ENCODE measurements around the gene PLAAT1.

Gene PLAAT1

DNA sequence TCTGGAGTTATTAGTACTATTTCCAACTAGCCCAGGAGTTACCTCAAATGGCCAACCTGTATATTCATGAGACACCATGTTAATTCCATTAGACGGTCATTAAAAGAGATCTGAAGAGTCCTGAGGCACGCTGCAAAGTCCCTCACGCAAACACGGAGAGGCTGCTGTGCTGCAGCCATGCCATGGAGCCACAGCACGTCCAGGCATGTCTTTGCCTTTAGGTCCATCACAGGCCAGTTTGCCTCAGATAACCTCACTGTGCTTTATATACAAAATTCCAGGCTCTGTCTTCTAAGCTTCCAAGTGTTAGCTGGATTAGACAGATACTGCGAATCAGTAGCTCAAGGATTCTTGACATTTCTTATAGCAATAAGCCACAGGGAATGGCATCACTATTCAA, 9.8 kb upstream of the PLAAT1 start:
- no peak for TF ChIP-seq GATA3 (IDR thresholded peaks at IDR 0.05; ENCODE audit: low read depth, low read length)
- TF ChIP-seq GATA2 (IDR thresholded peaks at IDR 0.05; ENCODE audit: low read depth, low read length): no peak

DNA sequence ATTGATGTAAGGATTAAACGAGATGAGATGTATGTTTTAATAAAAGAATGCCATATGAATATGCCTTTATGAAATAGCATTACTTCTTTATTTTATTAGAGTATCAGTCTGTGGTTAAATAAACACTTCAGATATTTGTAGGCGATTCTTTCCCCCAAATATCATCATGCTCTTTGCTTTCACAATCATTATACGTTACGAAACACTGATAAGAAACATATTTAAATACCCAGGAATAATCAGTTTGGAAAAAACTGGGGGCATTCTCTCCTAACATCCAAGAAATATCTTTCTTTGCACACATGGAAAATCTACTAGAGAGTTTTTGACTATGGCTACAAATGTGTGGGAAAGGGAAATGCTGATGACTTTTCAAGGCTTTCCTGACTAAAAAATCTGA, 4.4 kb upstream of the PLAAT1 start:
- no peak for TF ChIP-seq GATA3 (IDR thresholded peaks at IDR 0.05; ENCODE audit: low read depth, low read length)
- no peak for TF ChIP-seq GATA2 (IDR thresholded peaks at IDR 0.05; ENCODE audit: low read depth, low read length)

DNA sequence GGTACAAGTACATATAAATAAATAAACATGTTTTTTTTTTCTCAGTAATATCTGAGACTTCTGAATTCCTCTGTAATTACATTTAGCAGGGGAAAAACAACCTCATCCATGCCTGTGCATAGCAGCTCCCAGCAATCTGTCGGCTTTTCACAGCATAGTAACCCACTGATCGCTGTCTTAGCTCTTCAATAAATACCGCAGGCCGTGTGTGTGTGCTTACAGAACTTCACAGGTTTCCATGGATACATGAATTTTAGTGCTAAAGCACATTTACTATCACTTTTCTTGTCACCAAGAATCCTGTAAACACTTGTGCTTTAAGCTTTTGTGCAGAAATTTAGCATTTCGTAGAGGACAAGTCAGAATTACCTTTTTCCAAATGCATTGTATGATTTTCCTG, 4.0 kb upstream of the PLAAT1 start:
- TF ChIP-seq GATA3 (IDR thresholded peaks at IDR 0.05; ENCODE audit: low read depth, low read length) (no peak), GATA2 (IDR thresholded peaks at IDR 0.05; ENCODE audit: low read depth, low read length) (no peak)

DNA sequence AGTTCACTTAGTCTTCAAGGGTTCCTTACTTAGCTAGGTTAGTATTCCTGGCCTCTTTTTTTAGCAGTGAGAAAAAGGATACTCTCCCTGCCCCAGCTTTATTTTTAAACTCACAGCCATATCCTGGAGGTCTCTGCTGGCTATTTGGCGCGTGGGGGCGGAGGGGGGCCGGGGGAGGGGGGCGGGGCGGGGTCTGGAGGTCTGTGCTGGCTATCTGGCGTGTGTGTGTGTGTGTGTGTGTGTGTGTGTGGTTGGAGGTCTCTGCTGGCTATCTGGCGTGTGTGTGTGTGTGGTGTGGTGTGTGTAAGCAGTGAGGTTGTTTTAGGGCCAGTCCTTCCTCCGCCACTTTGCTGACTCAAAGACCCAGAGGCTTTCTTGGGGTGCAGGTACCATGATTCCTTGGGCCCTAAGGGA, 579 bp upstream of the PLAAT1 start:
- TF ChIP-seq GATA3 (IDR thresholded peaks at IDR 0.05; ENCODE audit: low read depth, low read length) (no peak), GATA2 (IDR thresholded peaks at IDR 0.05; ENCODE audit: low read depth, low read length) (no peak)

DNA sequence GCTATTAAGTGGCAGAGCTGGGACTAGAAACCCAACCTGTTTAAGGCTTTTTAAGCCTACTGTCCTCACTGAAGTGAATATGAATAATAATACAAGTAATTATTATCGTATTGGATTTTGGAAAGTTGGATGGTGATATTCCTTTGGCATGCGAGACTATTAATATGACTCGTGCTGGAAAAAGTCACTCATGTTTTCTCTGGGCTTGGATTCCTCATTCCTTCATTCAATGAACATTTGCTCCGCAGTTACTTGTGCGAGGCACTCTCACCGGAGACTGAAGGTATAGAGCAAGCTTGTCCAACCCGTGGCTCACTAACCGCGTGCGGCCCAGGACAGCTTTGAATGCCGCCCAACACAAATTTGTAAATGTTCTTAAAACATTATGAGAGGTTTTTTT, 694 bp downstream of the PLAAT1 start:
- TF ChIP-seq GATA2 (IDR thresholded peaks at IDR 0.05; ENCODE audit: low read depth, low read length): no peak
- TF ChIP-seq GATA3 (IDR thresholded peaks at IDR 0.05; ENCODE audit: low read depth, low read length): no peak

DNA sequence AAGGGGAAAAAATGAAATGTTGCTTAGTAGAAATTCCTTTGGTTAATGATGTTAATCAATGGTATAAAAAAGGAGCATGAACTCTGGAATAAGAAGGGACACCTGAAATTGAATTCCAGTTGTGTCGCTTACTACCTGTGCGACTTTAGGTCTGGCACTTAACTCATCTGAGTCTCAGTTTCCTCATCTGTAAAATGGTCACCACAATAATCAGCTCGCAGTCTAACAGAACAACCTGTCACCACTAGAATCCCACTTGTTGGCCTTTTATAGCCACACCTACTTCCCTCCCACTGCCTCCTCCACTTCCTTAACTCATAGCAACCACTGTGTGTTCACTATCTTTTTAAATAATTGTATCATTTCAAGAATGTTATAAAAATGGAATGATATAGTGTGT, 2.5 kb downstream of the PLAAT1 start:
- TF ChIP-seq GATA3 (IDR thresholded peaks at IDR 0.05; ENCODE audit: low read depth, low read length): no peak
- no peak for TF ChIP-seq GATA2 (IDR thresholded peaks at IDR 0.05; ENCODE audit: low read depth, low read length)

DNA sequence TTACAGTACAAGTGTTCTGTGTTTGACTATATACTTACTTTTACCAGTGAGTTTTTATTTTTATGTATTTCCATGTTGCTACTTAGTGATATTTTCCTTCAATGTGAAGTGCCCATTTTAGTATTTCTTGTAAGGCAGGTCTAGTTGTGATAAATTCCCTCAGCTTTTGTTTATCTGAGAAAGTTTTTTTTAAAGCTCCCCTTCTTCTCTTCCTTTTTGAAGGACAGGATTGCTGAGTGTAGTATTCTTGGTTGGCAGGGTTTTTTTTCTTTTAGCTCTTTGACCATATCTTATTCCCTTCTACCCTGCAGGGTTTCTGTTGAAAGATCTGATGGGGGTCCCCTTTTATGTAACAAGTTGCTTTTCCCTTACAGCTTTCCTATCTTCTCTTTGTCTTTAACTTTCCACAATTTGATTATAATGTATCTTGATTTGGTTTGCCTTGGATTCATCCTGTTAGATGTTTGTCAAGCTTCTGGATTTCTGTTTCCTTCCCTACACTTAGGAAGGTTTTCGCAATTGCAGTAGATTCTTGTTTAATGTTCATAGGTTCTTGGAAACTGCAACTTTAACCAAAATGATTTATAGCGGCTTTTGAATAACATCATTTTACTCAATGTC, 7.9 kb downstream of the PLAAT1 start:
- TF ChIP-seq GATA3 (IDR thresholded peaks at IDR 0.05; ENCODE audit: low read depth, low read length) (no peak), GATA2 (IDR thresholded peaks at IDR 0.05; ENCODE audit: low read depth, low read length) (no peak)

DNA sequence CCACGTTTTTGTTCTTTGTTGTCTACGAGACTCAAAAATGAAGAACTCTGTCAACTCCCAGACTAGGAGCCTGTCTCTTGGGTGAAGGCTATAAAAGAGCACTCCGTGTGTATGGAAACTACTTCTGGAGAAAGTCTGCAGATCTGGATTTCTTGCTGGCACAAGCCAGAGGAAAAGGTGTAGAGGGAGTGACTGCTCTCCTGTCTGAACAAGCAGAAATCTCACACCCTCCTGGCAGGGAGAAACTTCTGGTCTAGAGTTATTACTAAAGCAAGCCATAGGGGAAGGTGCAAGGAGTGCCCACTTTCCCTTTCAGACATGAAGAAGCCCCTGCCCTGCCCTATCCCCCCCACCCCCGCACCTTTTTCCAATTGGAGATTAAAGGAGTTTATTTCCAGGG, 9.5 kb downstream of the PLAAT1 start:
- no peak for TF ChIP-seq GATA2 (IDR thresholded peaks at IDR 0.05; ENCODE audit: low read depth, low read length)

DNA sequence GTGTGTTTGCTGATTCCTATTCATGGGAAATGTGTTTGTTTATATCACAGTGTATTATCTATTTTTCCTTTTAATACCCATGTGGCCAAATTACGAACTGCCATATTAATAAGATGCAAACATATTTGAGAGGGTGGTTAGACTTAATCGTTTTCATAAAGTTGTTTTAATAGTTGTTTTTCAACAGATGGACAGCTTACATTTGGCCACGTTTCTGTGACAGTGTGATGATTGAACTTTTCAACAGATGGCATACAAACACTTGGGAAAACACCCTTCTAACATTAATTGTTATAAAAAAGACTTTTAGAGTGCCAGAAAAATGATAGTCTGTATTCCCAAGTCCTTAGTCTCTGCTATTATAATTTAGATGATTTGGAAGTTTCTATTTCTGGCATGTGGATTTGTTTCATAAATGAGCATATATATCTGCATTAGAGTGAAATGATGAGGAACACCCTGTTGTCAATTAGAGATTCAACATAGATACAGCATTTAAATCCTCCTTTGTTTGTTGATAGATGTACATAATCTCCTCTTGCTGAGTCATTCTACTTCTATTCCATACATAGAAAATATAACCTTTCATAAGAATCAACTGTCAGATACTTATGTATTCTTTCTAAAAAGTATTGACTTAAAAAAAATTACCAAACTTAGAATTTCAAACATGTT, 13.1 kb downstream of the PLAAT1 start:
- TF ChIP-seq GATA2 (IDR thresholded peaks at IDR 0.05; ENCODE audit: low read depth, low read length) (no peak), GATA3 (IDR thresholded peaks at IDR 0.05; ENCODE audit: low read depth, low read length) (no peak)

DNA sequence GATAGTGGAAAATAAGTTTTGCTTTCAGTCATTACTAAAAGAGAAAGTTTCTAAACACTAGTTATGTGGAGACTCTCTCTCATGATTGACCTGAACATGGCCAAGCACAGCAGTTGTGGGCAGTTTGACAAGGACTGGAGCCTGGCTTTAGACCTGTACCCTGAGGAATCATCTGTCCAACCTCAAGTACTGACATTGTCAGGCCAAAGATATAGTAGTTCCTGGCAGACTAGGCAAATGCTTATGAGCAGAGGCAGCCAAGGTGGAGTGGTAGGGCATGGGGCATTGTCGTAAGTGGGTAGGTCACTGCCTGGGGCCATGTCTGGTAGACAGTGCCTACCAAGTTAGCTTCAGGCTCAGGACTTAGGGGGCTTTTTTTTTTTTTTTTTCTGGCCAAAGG, 20.9 kb downstream of the PLAAT1 start:
- TF ChIP-seq GATA2 (IDR thresholded peaks at IDR 0.05; ENCODE audit: low read depth, low read length): no peak
- TF ChIP-seq GATA3 (IDR thresholded peaks at IDR 0.05; ENCODE audit: low read depth, low read length): no peak

DNA sequence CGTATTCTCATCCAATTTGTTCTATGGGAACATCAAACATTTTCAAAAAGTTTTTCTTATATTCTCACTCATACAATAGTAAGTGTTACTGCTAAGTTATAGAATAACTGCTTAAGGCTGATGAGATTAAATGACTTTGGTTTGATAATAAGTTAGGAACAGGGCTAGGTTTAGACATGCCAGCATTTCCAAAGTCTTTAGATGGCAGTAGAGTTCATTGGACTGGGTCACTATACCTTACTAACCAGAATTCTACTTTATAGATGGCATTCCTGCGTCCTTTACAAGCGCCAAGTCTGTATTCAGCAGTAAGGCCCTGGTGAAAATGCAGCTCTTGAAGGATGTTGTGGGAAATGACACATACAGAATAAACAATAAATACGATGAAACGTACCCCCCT, 21.7 kb downstream of the PLAAT1 start:
- TF ChIP-seq GATA3 (IDR thresholded peaks at IDR 0.05; ENCODE audit: low read depth, low read length) (no peak), GATA2 (IDR thresholded peaks at IDR 0.05; ENCODE audit: low read depth, low read length) (no peak)

DNA sequence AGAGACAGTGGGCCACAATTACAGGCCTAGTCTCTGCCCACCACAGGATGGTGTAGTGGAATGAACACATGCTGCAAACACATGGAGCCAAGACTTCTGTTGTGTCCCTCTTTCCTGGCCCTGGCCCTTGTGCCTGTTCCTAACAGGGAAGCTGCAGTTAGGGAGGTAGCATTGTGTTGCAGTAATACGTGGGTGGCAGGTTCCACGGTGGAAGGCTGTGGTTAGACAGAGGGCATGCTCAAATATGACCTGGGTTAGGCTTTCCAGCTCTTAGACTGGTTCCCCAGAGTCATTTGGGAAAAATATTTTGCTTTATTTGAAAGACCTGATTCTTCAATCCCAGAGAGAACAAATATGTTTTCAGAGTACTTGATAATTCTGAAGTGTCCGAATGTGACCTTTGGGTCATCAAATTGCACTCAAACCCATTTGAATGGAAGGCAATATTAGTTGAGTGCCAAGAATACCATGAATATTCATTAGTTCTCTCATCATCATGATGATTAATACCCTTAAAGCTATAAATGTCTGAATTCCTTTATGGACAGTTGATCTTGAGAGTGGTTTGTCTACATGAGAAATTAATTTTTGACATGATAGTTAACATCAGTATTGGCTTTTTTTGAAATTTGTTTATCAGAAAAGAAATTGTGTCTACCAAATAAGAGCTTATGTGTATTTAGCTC, 28.5 kb downstream of the PLAAT1 start:
- no peak for TF ChIP-seq GATA3 (IDR thresholded peaks at IDR 0.05; ENCODE audit: low read depth, low read length)
- TF ChIP-seq GATA2 (IDR thresholded peaks at IDR 0.05; ENCODE audit: low read depth, low read length): no peak

DNA sequence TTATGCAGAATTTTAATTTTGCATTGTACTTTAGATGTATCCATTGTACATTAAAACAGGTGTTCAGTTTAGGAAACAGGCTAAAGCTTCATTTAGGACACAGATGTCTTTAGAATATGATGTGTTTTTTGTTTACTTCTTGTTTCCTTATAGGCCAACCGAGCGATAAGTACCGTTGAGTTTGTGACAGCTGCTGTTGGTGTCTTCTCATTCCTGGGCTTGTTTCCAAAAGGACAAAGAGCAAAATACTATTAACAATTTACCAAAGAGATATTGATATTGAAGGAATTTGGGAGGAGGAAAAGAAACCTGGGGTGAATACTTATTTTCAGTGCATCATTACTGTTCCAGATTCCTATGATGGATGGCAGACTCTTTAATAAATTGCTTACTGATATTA, 29.4 kb downstream of the PLAAT1 start:
- TF ChIP-seq GATA2 (IDR thresholded peaks at IDR 0.05; ENCODE audit: low read depth, low read length) (no peak), GATA3 (IDR thresholded peaks at IDR 0.05; ENCODE audit: low read depth, low read length) (no peak)

DNA sequence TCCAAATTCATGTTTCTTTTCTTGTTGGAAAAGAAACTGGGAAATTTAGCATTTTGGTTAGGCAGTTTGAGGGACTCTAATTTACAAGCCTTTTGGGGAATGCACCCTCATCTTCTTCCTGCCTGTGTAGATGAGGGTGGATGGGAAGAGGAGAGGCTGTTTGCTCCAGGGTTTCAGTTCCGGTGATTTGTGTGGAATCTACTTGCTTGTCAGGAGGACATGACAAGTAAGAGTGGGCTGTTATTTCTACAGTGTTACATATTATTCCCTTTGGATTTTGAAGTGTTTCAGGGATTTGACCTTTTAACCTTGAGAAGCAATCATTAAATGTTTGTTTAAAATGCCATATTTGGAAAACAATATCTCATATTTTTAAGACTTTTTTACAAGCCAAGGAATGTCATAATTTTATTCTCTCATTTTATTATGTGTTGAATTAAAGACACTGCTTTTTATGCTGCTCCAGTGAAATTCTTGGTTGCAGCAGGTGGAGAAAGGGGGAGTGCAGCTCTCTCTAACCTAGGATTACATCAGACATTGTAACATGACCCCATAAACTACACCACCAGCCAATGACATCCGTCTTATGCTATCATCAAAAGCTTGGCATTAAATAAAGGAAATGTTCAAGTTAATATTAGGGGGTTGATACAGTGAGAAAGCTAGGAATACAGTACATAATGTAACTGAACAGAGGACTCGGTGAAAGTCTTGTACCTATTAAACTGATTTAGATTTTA, 30.2 kb downstream of the PLAAT1 start:
- no peak for TF ChIP-seq GATA3 (IDR thresholded peaks at IDR 0.05; ENCODE audit: low read depth, low read length)
- TF ChIP-seq GATA2 (IDR thresholded peaks at IDR 0.05; ENCODE audit: low read depth, low read length): no peak

Measured in SH-SY5Y (cell line).